Stimulated activated effector memory CD8-positive, alpha-beta T cell treated with anti-CD3 and anti-CD28 coated beads, Interleukin-12 subunit alpha, Interleukin-12 subunit beta, amount 100 ng/mL, for 72 hours (primary cell): ENCODE measurements around the gene CRYBB1.

Experiments
- ATAC-seq: fragments of 150-1000 bp; cut with Tn5 transposase; 2 replicates; pipeline ENCODE4 v1.10.0; 2021
- DNase-seq, 2 donors: peaks; one replicate each; pipeline ENCODE4 v3.0.0; 2021 to 2022; ENCODE audit warnings: low spot score in 2 of 2
- H3K27ac Mint-ChIP-seq: one replicate; pipeline ENCODE4 v1.8.0; 2022; ENCODE audit warnings: mild to moderate bottlenecking, mixed read lengths
- H3K36me3 Mint-ChIP-seq: one replicate; pipeline ENCODE4 v1.8.0; 2022; ENCODE audit warnings: mild to moderate bottlenecking, mixed read lengths
- H3K4me1 Mint-ChIP-seq: one replicate; pipeline ENCODE4 v1.8.0; 2022; ENCODE audit warnings: mixed read lengths
- H3K4me3 Mint-ChIP-seq: one replicate; pipeline ENCODE4 v1.8.0; 2022; ENCODE audit warnings: mild to moderate bottlenecking, mixed read lengths
- H3K9me3 Mint-ChIP-seq: one replicate; pipeline ENCODE4 v1.8.0; 2022; ENCODE audit warnings: mixed read lengths

The CRYBB1 gene

GRCh38 chr22:26648011-26648497 is 30.2 kb upstream of the CRYBB1 start:
- peaks cover 87% of the 10 kb centered on the region for H3K4me1 Mint-ChIP-seq
- ATAC-seq = peak; percentile 61
- peak in 1 of 2 donors; percentile 66 for DNase-seq
- H3K9me3 Mint-ChIP-seq = no peaks in the 10 kb centered on the region
- peak overlapping the region; percentile 72 for H3K4me3 Mint-ChIP-seq
- peak overlapping the region; percentile 0 for H3K27ac Mint-ChIP-seq
- H3K36me3 Mint-ChIP-seq = peaks cover 6% of the 10 kb centered on the region

GRCh38 chr22:26646158-26646557 is 28.3 kb upstream of the CRYBB1 start:
- peaks cover 96% of the 10 kb centered on the region for H3K4me1 Mint-ChIP-seq
- peaks cover 18% of the 10 kb centered on the region for H3K36me3 Mint-ChIP-seq
- H3K27ac Mint-ChIP-seq = no peak overlapping the region
- peak overlapping the region; percentile 72 for H3K4me3 Mint-ChIP-seq
- DNase-seq (no peak), ATAC-seq (no peak)
- H3K9me3 Mint-ChIP-seq = no peaks in the 10 kb centered on the region

GRCh38 chr22:26643418-26644100 is 25.7 kb upstream of the CRYBB1 start:
- Mint-ChIP-seq H3K36me3 (peaks cover 18% of the 10 kb centered on the region), H3K4me1 (peaks cover 86% of the 10 kb centered on the region), H3K27ac (peak overlapping the region; percentile 99), H3K4me3 (peak overlapping the region; percentile 74), H3K9me3 (no peaks in the 10 kb centered on the region)
- DNase-seq (no peak), ATAC-seq (peak; percentile 34)

- H3K4me3 Mint-ChIP-seq = peak overlapping the region; percentile 74
- DNase-seq (peak; percentile 77 to 90), ATAC-seq (peak; percentile 95)
- H3K4me1 Mint-ChIP-seq = peaks cover 78% of the 10 kb centered on the region
- H3K27ac Mint-ChIP-seq = peak overlapping the region; percentile 99
- peaks cover 18% of the 10 kb centered on the region for H3K36me3 Mint-ChIP-seq
- H3K9me3 Mint-ChIP-seq = no peaks in the 10 kb centered on the region
Observed at GRCh38 chr22:26642465-26643417, 24.9 kb upstream of the CRYBB1 start.

- H3K27ac Mint-ChIP-seq = peak overlapping the region; percentile 50
- H3K36me3 Mint-ChIP-seq = no peaks in the 10 kb centered on the region
- no peaks in the 10 kb centered on the region for H3K9me3 Mint-ChIP-seq
- H3K4me1 Mint-ChIP-seq = peaks cover 32% of the 10 kb centered on the region
- no peak for DNase-seq
- H3K4me3 Mint-ChIP-seq = no peak overlapping the region
- ATAC-seq = no peak
Observed at GRCh38 chr22:26636296-26636695, 18.5 kb upstream of the CRYBB1 start.

GRCh38 chr22:26635117-26635516 is 17.3 kb upstream of the CRYBB1 start:
- DNase-seq = no peak
- Mint-ChIP-seq H3K9me3 (no peaks in the 10 kb centered on the region), H3K27ac (no peak overlapping the region), H3K4me1 (peaks cover 23% of the 10 kb centered on the region), H3K4me3 (no peak overlapping the region), H3K36me3 (no peaks in the 10 kb centered on the region)
- ATAC-seq = no peak

- Mint-ChIP-seq H3K27ac (peak overlapping the region; percentile 30), H3K4me1 (peaks cover 18% of the 10 kb centered on the region), H3K9me3 (no peaks in the 10 kb centered on the region), H3K36me3 (no peaks in the 10 kb centered on the region), H3K4me3 (no peak overlapping the region)
- DNase-seq = no peak
- ATAC-seq = no peak
Observed at GRCh38 chr22:26634189-26634588, 16.4 kb upstream of the CRYBB1 start.

GRCh38 chr22:26632422-26633155 is 14.8 kb upstream of the CRYBB1 start:
- H3K4me1 Mint-ChIP-seq = peaks cover 25% of the 10 kb centered on the region
- H3K4me3 Mint-ChIP-seq = no peak overlapping the region
- no peaks in the 10 kb centered on the region for H3K9me3 Mint-ChIP-seq
- peak overlapping the region; percentile 36 for H3K27ac Mint-ChIP-seq
- peaks cover 2% of the 10 kb centered on the region for H3K36me3 Mint-ChIP-seq
- DNase-seq = no peak
- no peak for ATAC-seq

GRCh38 chr22:26631282-26631681 is 13.5 kb upstream of the CRYBB1 start:
- DNase-seq (no peak), ATAC-seq (no peak)
- Mint-ChIP-seq H3K27ac (no peak overlapping the region), H3K9me3 (no peaks in the 10 kb centered on the region), H3K36me3 (peaks cover 7% of the 10 kb centered on the region), H3K4me3 (no peak overlapping the region), H3K4me1 (peaks cover 24% of the 10 kb centered on the region)

GRCh38 chr22:26629988-26630761 is 12.3 kb upstream of the CRYBB1 start:
- no peak overlapping the region for H3K27ac Mint-ChIP-seq
- no peaks in the 10 kb centered on the region for H3K9me3 Mint-ChIP-seq
- no peak for DNase-seq
- H3K4me1 Mint-ChIP-seq = peaks cover 24% of the 10 kb centered on the region
- no peak for ATAC-seq
- peaks cover 7% of the 10 kb centered on the region for H3K36me3 Mint-ChIP-seq
- no peak overlapping the region for H3K4me3 Mint-ChIP-seq

- Mint-ChIP-seq H3K9me3 (peaks cover 8% of the 10 kb centered on the region), H3K4me3 (no peak overlapping the region), H3K27ac (peak overlapping the region; percentile 5), H3K36me3 (peaks cover 7% of the 10 kb centered on the region), H3K4me1 (peaks cover 16% of the 10 kb centered on the region)
- no peak for ATAC-seq
- no peak for DNase-seq
Observed at GRCh38 chr22:26624803-26625202, 7.0 kb upstream of the CRYBB1 start.

- peaks cover 24% of the 10 kb centered on the region for H3K4me1 Mint-ChIP-seq
- no peak for DNase-seq
- H3K27ac Mint-ChIP-seq = peak overlapping the region; percentile 5
- peaks cover 7% of the 10 kb centered on the region for H3K36me3 Mint-ChIP-seq
- no peak for ATAC-seq
- peaks cover 8% of the 10 kb centered on the region for H3K9me3 Mint-ChIP-seq
- no peak overlapping the region for H3K4me3 Mint-ChIP-seq
Observed at GRCh38 chr22:26623984-26624383, 6.2 kb upstream of the CRYBB1 start.

- no peaks in the 10 kb centered on the region for H3K36me3 Mint-ChIP-seq
- H3K4me3 Mint-ChIP-seq = no peak within 1 kb of the TSS
- H3K4me1 Mint-ChIP-seq = peaks cover 23% of the 10 kb centered on the region
- H3K27ac Mint-ChIP-seq = no peak within 1 kb of the TSS
- no peak for ATAC-seq
- H3K9me3 Mint-ChIP-seq = peaks cover 8% of the 10 kb centered on the region
- no peak for DNase-seq
Observed at GRCh38 chr22:26621663-26622062, 3.8 kb upstream of the CRYBB1 start, which contains the start of gene CRYBA4. TSS of gene CRYBA4 (plus strand) at chr22:26621963. CDS start at chr22:26622597, 634 bp downstream.

GRCh38 chr22:26620197-26620596 is 2.4 kb upstream of the CRYBB1 start:
- peaks cover 8% of the 10 kb centered on the region for H3K9me3 Mint-ChIP-seq
- peaks cover 23% of the 10 kb centered on the region for H3K4me1 Mint-ChIP-seq
- H3K4me3 Mint-ChIP-seq = no peak overlapping the region
- H3K27ac Mint-ChIP-seq = peak overlapping the region; percentile 72
- ATAC-seq = no peak
- H3K36me3 Mint-ChIP-seq = no peaks in the 10 kb centered on the region
- no peak for DNase-seq
